ENCODE results near the gene NPR3.
A peak's percentile ranks its signal among the peaks of the same experiment; 100 is the strongest.

Gene NPR3

GRCh38 chr5:32713361-32713769, 2.2 kb downstream of the NPR3 start:
- TF ChIP-seq CTCF (IDR thresholded peaks at IDR 0.05) = no peak
- Histone ChIP-seq H3K4me3 (ENCODE audit: low read depth, low read length) (no peak overlapping the region), H3K4me1 (no peaks in the 10 kb centered on the region), H2AFZ (no peak overlapping the region), H3K79me2 (no peaks in the 10 kb centered on the region), H3K27ac (no peak overlapping the region), H3K9ac (no peak overlapping the region), H3K27me3 (ENCODE audit: control insufficient read depth, insufficient read depth, low read length) (no peaks in the 10 kb centered on the region), H3K9me3 (ENCODE audit: control insufficient read depth, low read length) (no peaks in the 10 kb centered on the region), H3K36me3 (ENCODE audit: control insufficient read depth, insufficient read depth, low read length) (no peaks in the 10 kb centered on the region), H3K4me2 (ENCODE audit: low read length) (peak overlapping the region; percentile 59)

- Histone ChIP-seq H3K4me2 (ENCODE audit: low read length) (peak overlapping the region; percentile 53), H3K9ac (no peak overlapping the region)
These were observed 2.8 kb downstream of the NPR3 start for GRCh38 chr5:32713770-32714381.

GRCh38 chr5:32714836-32715235, 3.7 kb downstream of the NPR3 start:
- H3K4me3 ChIP-seq (ENCODE audit: low read depth, low read length) = no peak overlapping the region
- H3K27ac ChIP-seq = no peak overlapping the region

More at GRCh38 chr5:32713770-32714381, 2.8 kb downstream of the NPR3 start:
- no peaks in the 10 kb centered on the region for H3K36me3 ChIP-seq (ENCODE audit: control insufficient read depth, insufficient read depth, low read length)
- H3K27me3 ChIP-seq (ENCODE audit: control insufficient read depth, insufficient read depth, low read length) = no peaks in the 10 kb centered on the region
- H3K4me3 ChIP-seq (ENCODE audit: low read depth, low read length) = no peak overlapping the region
- no peak overlapping the region for H3K27ac ChIP-seq
- H3K4me1 ChIP-seq = no peaks in the 10 kb centered on the region
- H2AFZ ChIP-seq = no peak overlapping the region
- H3K79me2 ChIP-seq = no peaks in the 10 kb centered on the region
- H3K9me3 ChIP-seq (ENCODE audit: control insufficient read depth, low read length) = no peaks in the 10 kb centered on the region
- TF ChIP-seq CTCF (IDR thresholded peaks at IDR 0.05) = no peak

GRCh38 chr5:32720300-32720699, 9.2 kb downstream of the NPR3 start:
- H3K4me2 ChIP-seq (ENCODE audit: low read length) = no peak overlapping the region
- H3K9me3 ChIP-seq (ENCODE audit: control insufficient read depth, low read length) = no peaks in the 10 kb centered on the region
- no peaks in the 10 kb centered on the region for H3K27me3 ChIP-seq (ENCODE audit: control insufficient read depth, insufficient read depth, low read length)
- H3K4me3 ChIP-seq (ENCODE audit: low read depth, low read length) = no peak overlapping the region
- no peaks in the 10 kb centered on the region for H3K36me3 ChIP-seq (ENCODE audit: control insufficient read depth, insufficient read depth, low read length)
- no peaks in the 10 kb centered on the region for H3K4me1 ChIP-seq
- no peaks in the 10 kb centered on the region for H3K79me2 ChIP-seq
- H2AFZ ChIP-seq = no peak overlapping the region
- no peak for TF ChIP-seq CTCF (IDR thresholded peaks at IDR 0.05)
- no peak overlapping the region for H3K27ac ChIP-seq
- H3K9ac ChIP-seq = no peak overlapping the region

More at GRCh38 chr5:32714836-32715235, 3.7 kb downstream of the NPR3 start:
- Histone ChIP-seq H3K9ac (no peak overlapping the region), H3K36me3 (ENCODE audit: control insufficient read depth, insufficient read depth, low read length) (no peaks in the 10 kb centered on the region), H3K79me2 (no peaks in the 10 kb centered on the region), H3K4me1 (no peaks in the 10 kb centered on the region), H3K4me2 (ENCODE audit: low read length) (no peak overlapping the region), H2AFZ (no peak overlapping the region), H3K27me3 (ENCODE audit: control insufficient read depth, insufficient read depth, low read length) (no peaks in the 10 kb centered on the region), H3K9me3 (ENCODE audit: control insufficient read depth, low read length) (no peaks in the 10 kb centered on the region)
- no peak for TF ChIP-seq CTCF (IDR thresholded peaks at IDR 0.05)

GRCh38 chr5:32721626-32722025, 10.5 kb downstream of the NPR3 start:
- Histone ChIP-seq H3K27me3 (ENCODE audit: control insufficient read depth, insufficient read depth, low read length) (no peaks in the 10 kb centered on the region), H3K79me2 (no peaks in the 10 kb centered on the region), H3K9ac (no peak overlapping the region), H2AFZ (no peak overlapping the region), H3K4me3 (ENCODE audit: low read depth, low read length) (no peak overlapping the region), H3K9me3 (ENCODE audit: control insufficient read depth, low read length) (no peaks in the 10 kb centered on the region), H3K4me1 (no peaks in the 10 kb centered on the region), H3K36me3 (ENCODE audit: control insufficient read depth, insufficient read depth, low read length) (no peaks in the 10 kb centered on the region), H3K27ac (no peak overlapping the region), H3K4me2 (ENCODE audit: low read length) (no peak overlapping the region)
- no peak for TF ChIP-seq CTCF (IDR thresholded peaks at IDR 0.05)
